Mucosa of rectum (tissue), 2 donors: Measurements from ENCODE around the gene CYP39A1.
"Not testable (repeated sequence)": the region's sequence is repeated elsewhere in the genome, so short reads cannot be mapped to it uniquely, and the experiment has no call there.

Experiments
- H3K27ac ChIP-seq, 2 donors: one replicate each; pipeline ENCODE4 v1.7.0; 2013; ENCODE audit warnings: inconsistent platforms in 2 of 2, low read depth in 2 of 2, low read length in 2 of 2
- H3K27me3 ChIP-seq, 2 donors: one replicate each; pipeline ENCODE4 v1.7.0; 2013; ENCODE audit warnings: low read length in 2 of 2; ENCODE audit not compliant: control insufficient read depth in 2 of 2, insufficient read depth in 2 of 2
- H3K36me3 ChIP-seq, 2 donors: one replicate each; pipeline ENCODE4 v1.7.0; 2013; ENCODE audit warnings: low read length in 2 of 2; ENCODE audit not compliant: control insufficient read depth in 2 of 2, insufficient read depth in 2 of 2
- H3K4me1 ChIP-seq, 2 donors: one replicate each; pipeline ENCODE4 v1.7.0; 2013; ENCODE audit warnings: low read length in 2 of 2, mild to moderate bottlenecking in 1 of 2; ENCODE audit not compliant: control insufficient read depth in 2 of 2, insufficient read depth in 2 of 2
- H3K4me3 ChIP-seq, 2 donors: one replicate each; pipeline ENCODE4 v1.7.0; 2013; ENCODE audit warnings: low read length in 2 of 2
- H3K9ac ChIP-seq, 2 donors: one replicate each; pipeline ENCODE4 v1.7.0; 2013; ENCODE audit warnings: low read length in 2 of 2, low read depth in 1 of 2, mild to moderate bottlenecking in 1 of 2
- H3K9me3 ChIP-seq, 2 donors: one replicate each; pipeline ENCODE4 v1.7.0; 2013; ENCODE audit warnings: low read length in 2 of 2; ENCODE audit not compliant: control insufficient read depth in 2 of 2
- donor health status: healthy.
- donor health status: Normal muscosa, but diverticular disease.

The CYP39A1 gene

DNA sequence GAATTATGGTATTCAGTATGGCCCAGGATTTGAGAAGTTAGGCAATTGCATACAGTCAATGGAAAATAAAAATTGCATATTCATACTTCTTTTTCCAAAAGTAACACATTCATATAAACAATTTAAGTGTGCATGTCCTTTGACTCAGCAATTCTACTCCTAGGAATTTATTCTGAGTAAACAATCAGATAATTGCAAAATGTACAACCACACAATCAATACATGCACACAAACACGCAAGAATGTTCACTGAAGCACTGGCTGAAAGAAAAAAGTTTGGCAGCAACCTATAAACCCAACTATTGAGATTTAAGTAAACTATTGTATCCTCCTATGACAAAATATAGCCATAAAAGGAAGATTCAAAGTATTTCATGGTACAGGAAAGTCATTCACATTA lies 1.6 kb downstream of the CYP39A1 start:
- Histone ChIP-seq H3K9me3 (no peaks in the 10 kb centered on the region), H3K4me3 (peak overlapping the region in 1 of 2 donors; percentile 78), H3K27me3 (no peaks in the 10 kb centered on the region), H3K4me1 (peaks cover 5 to 8% of the 10 kb centered on the region in 2 donors), H3K36me3 (no peaks in the 10 kb centered on the region), H3K27ac (no peak overlapping the region), H3K9ac (no peak overlapping the region)

DNA sequence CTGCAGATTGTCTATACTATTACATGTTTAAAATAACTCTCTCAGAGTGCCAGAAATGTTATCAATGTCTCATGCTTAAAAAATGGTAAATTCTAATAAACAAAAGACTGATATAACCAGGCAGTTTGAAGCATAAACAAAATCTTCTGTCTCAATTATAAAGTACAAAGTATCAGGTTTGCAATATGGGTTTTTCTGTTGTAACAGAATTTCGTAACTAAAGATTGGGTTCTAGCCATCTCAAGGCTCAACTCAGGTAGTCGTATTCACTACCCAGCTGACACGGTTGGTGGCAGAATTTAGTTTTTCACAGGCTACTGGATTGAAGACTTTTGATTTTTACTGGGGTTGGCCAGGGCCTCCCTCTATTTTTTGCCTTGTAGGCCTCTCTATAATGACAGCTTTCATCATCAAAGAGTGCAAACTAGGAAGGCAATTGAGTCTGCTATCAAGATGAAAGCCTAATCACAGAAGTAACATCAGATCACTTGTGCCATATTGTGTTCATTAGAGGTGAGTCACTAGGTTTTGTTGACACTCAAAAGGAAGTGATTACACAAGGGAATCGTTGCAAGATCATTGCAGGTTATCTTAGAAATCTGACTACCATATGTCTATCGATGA lies 3.6 kb downstream of the CYP39A1 start:
- H3K9ac ChIP-seq, result no peak overlapping the region
- no peaks in the 10 kb centered on the region for H3K36me3 ChIP-seq
- H3K27ac ChIP-seq, result no peak overlapping the region
- H3K4me1 ChIP-seq, result peaks cover 5 to 8% of the 10 kb centered on the region in 2 donors
- no peaks in the 10 kb centered on the region for H3K9me3 ChIP-seq
- H3K27me3 ChIP-seq, result no peaks in the 10 kb centered on the region
- H3K4me3 ChIP-seq, result no peak overlapping the region

DNA sequence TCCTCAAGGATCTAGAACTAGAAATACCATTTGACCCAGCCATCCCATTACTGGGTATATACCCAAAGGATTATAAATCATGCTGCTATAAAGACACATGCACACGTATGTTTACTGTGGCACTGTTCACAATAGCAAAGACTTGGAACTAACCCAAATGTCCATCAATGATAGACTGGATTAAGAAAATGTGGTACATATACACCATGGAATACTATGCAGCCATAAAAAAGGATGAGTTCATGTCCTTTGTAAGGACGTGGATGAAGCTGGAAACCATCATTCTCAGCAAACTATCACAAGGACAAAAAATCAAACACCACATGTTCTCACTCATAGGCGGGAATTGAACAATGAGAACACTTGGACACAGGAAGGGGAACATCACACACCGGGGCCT lies 4.5 kb downstream of the CYP39A1 start:
- not testable (repeated sequence) for H3K9me3 ChIP-seq, H3K9ac ChIP-seq, H3K27ac ChIP-seq, H3K4me3 ChIP-seq, H3K36me3 ChIP-seq, H3K27me3 ChIP-seq, H3K4me1 ChIP-seq

DNA sequence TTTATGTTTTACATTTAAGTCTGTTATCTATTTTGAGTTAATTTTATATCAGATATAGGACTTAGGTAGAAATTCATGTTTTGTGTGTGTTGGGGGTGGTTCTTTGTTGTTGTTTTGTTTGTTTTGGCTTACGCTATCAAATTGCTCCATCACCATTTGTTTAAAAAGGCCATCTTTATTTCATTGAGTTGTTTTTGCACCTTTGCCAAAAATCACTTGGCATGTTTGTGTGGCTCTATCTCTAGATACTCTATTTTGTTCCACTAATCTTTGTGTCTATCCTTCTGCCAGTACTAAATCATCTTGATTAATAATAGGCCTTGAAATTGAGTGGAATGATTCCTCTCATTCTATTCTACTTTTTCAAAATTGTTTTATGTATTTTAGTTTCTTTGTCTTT lies 7.4 kb downstream of the CYP39A1 start:
- H3K27me3 ChIP-seq, result no peaks in the 10 kb centered on the region
- no peak overlapping the region for H3K9ac ChIP-seq
- H3K9me3 ChIP-seq, result no peaks in the 10 kb centered on the region
- H3K4me1 ChIP-seq, result peaks cover 0 to 3% of the 10 kb centered on the region in 2 donors
- no peaks in the 10 kb centered on the region for H3K36me3 ChIP-seq
- no peak overlapping the region for H3K27ac ChIP-seq
- H3K4me3 ChIP-seq, result no peak overlapping the region

- Histone ChIP-seq H3K4me3 (no peak overlapping the region), H3K27ac (no peak overlapping the region), H3K9ac (no peak overlapping the region), H3K36me3 (no peaks in the 10 kb centered on the region), H3K27me3 (no peaks in the 10 kb centered on the region), H3K9me3 (no peaks in the 10 kb centered on the region), H3K4me1 (no peaks in the 10 kb centered on the region)
Measured at GRCh38 chr6:46642928-46643751, 9.5 kb downstream of the CYP39A1 start.

GRCh38 chr6:46638650-46639049 lies 14.0 kb downstream of the CYP39A1 start:
- Histone ChIP-seq H3K36me3 (no peaks in the 10 kb centered on the region), H3K4me3 (no peak overlapping the region), H3K9ac (no peak overlapping the region), H3K4me1 (no peaks in the 10 kb centered on the region), H3K27ac (no peak overlapping the region), H3K27me3 (no peaks in the 10 kb centered on the region), H3K9me3 (no peaks in the 10 kb centered on the region)

- no peaks in the 10 kb centered on the region for H3K4me1 ChIP-seq
- no peaks in the 10 kb centered on the region for H3K27me3 ChIP-seq
- no peak overlapping the region for H3K27ac ChIP-seq
- no peaks in the 10 kb centered on the region for H3K36me3 ChIP-seq
- no peak overlapping the region for H3K9ac ChIP-seq
- H3K4me3 ChIP-seq, result no peak overlapping the region
- no peaks in the 10 kb centered on the region for H3K9me3 ChIP-seq
Measured at GRCh38 chr6:46637933-46638332, 14.7 kb downstream of the CYP39A1 start.

GRCh38 chr6:46637145-46637544 lies 15.5 kb downstream of the CYP39A1 start:
- Histone ChIP-seq H3K4me1 (no peaks in the 10 kb centered on the region), H3K4me3 (no peak overlapping the region), H3K9me3 (no peaks in the 10 kb centered on the region), H3K27ac (no peak overlapping the region), H3K9ac (no peak overlapping the region), H3K36me3 (no peaks in the 10 kb centered on the region), H3K27me3 (no peaks in the 10 kb centered on the region)

DNA sequence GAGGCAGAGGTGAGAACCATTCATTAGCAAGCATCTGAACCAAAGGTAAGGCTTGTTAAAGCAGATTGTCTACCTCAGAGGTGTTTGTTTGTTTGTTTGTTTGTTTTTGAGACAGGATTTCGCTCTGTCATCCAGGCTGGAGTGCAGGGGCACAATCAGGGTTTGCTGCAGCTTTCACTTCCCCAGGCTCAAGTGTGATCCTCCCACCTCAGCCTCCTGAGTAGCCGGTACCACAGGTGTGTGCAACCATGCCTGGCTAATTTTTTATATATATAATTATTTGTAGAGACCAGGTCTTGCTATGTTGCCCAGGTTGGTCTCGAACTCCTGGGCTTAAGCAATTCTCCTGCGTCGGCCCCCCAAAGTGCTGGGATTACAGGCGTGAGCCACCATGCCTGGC lies 17.2 kb downstream of the CYP39A1 start:
- Histone ChIP-seq H3K27me3 (no peaks in the 10 kb centered on the region), H3K36me3 (no peaks in the 10 kb centered on the region), H3K9me3 (no peaks in the 10 kb centered on the region), H3K4me1 (no peaks in the 10 kb centered on the region), H3K4me3 (no peak overlapping the region), H3K27ac (no peak overlapping the region), H3K9ac (no peak overlapping the region)

GRCh38 chr6:46632053-46632452 lies 20.6 kb downstream of the CYP39A1 start:
- H3K4me3 ChIP-seq, result no peak overlapping the region
- no peaks in the 10 kb centered on the region for H3K36me3 ChIP-seq
- H3K27me3 ChIP-seq, result no peaks in the 10 kb centered on the region
- no peak overlapping the region for H3K9ac ChIP-seq
- no peak overlapping the region for H3K27ac ChIP-seq
- H3K9me3 ChIP-seq, result no peaks in the 10 kb centered on the region
- H3K4me1 ChIP-seq, result no peaks in the 10 kb centered on the region
